Measurements from ENCODE around the gene ALK. TPM values are rescaled to one million over a fixed set of nuclear protein-coding genes. Genes with fewer than 3 reads are reported as not detected.

The ALK gene
- total and polyA plus RNA-seq, 10 of the 15 experiments (the other 5 are each of a cell fraction or from before 2014, with no cell fraction given): 0.11 TPM; not detected in 9

- Histone ChIP-seq H3K27ac (ENCODE audit: control insufficient read depth, insufficient read depth) (no peak overlapping the region), H3K9me3 (replicated peaks; ENCODE audit: control insufficient read depth, insufficient read depth, low read length) (no peaks in the 10 kb centered on the region), H3K36me3 (ENCODE audit: control insufficient read depth in 2 of 2, insufficient read depth in 2 of 2, low read length in 1 of 2) (no peaks in the 10 kb centered on the region), H3K4me3 (no peak overlapping the region), H3K4me2 (ENCODE audit: control insufficient read depth, insufficient read depth) (no peak overlapping the region), H3K9ac (ENCODE audit: control insufficient read depth, insufficient read depth, low read length) (no peak overlapping the region), H3K79me2 (ENCODE audit: control insufficient read depth, insufficient read depth, low read length) (no peaks in the 10 kb centered on the region), H4K20me1 (ENCODE audit: control insufficient read depth, insufficient read depth) (no peaks in the 10 kb centered on the region; the same call in 1 of the 2 replicates), H2AFZ (ENCODE audit: control insufficient read depth, low read depth, low read length) (no peak overlapping the region), H3K27me3 (replicated peaks in 1 of 2; ENCODE audit: control insufficient read depth in 2 of 2, insufficient read depth in 2 of 2, low read length in 1 of 2) (peaks cover 0 to 5% of the 10 kb centered on the region in 2 experiments; a peak in 3 of 4 replicates), H3K4me1 (ENCODE audit: control insufficient read depth, insufficient read depth, low read length) (no peaks in the 10 kb centered on the region)
- intact Hi-C loops (cut with micrococcal nuclease; ENCODE audit: unreplicated experiment) (no loop called here), in situ Hi-C loops (cut with MboI) (no loop called here)
- BruUV-seq (replicated peaks): no TSS peak
- ChIA-PET CTCF (interaction anchor here (2.6 kb wide), 1 partner anchor 15 kb away, joined by 12 read pairs; no protein-coding TSS in a partner anchor), SMC1A (ENCODE audit: uncharacterized antibody, unreplicated experiment) (no interaction called here), POLR2A (no interaction called here), RAD21 (ENCODE audit: unreplicated experiment) (no interaction called here)
- FAIRE-seq (peak; percentile 23), ATAC-seq (no peak), DNase-seq (ENCODE audit: low read depth, low spot score) (no peak)
- 9% methylated on average over 5 of the region's 5 CpGs for WGBS (ENCODE audit: insufficient coverage, insufficient replicate concordance, low lambda C conversion rate, missing lambda C conversion rate)
- TF ChIP-seq TCF3 (IDR thresholded peaks at IDR 0.05; ENCODE audit: borderline replicate concordance, insufficient read depth, low read depth, low read length) (no peak), MXI1 (IDR thresholded peaks at IDR 0.05; ENCODE audit: low read depth, low read length) (no peak), PML (IDR thresholded peaks at IDR 0.05; ENCODE audit: low read length) (no peak), PRDM15 (CRISPR knock-in tag; IDR thresholded peaks at IDR 0.05) (no peak), POU2F2 (IDR thresholded peaks at IDR 0.05; ENCODE audit: borderline replicate concordance, low read depth, low read length) (no peak), POLR2AphosphoS2 (IDR thresholded peaks at IDR 0.05; ENCODE audit: low read depth, low read length) (no peak), SREBF2 (IDR thresholded peaks at IDR 0.05; ENCODE audit: low read length) (no peak), REST (IDR thresholded peaks at IDR 0.05; ENCODE audit: low read depth, low read length) (peak; percentile 94), SUZ12 (IDR thresholded peaks at IDR 0.05; ENCODE audit: unreplicated experiment) (no peak)
Observed at GRCh38 chr2:29293830-29294438, 627.5 kb downstream of the ALK start.

Measured in GM12878 (cell line).